Measurements from ENCODE around the gene NRXN3.

DNA sequence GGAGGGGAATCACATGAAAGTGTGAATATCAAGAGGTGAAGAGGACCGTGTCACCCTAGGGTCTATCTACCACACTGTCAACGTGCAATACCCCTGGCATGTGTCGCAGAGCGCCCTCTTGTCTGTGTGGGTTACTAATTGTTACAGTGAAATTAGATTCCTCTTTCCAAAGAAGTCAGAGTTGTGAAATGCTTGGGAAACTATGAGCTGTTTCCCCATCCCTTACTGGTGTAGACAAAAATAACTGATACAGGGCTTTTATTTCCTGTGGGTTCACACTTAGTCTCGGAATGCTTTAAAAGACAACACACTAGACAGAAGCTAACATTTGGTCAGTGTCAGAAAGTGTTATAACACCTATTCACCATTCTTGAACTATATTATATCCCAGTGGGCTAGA, 597.3 kb downstream of the NRXN3 start:
- TF ChIP-seq, protein P1, sequence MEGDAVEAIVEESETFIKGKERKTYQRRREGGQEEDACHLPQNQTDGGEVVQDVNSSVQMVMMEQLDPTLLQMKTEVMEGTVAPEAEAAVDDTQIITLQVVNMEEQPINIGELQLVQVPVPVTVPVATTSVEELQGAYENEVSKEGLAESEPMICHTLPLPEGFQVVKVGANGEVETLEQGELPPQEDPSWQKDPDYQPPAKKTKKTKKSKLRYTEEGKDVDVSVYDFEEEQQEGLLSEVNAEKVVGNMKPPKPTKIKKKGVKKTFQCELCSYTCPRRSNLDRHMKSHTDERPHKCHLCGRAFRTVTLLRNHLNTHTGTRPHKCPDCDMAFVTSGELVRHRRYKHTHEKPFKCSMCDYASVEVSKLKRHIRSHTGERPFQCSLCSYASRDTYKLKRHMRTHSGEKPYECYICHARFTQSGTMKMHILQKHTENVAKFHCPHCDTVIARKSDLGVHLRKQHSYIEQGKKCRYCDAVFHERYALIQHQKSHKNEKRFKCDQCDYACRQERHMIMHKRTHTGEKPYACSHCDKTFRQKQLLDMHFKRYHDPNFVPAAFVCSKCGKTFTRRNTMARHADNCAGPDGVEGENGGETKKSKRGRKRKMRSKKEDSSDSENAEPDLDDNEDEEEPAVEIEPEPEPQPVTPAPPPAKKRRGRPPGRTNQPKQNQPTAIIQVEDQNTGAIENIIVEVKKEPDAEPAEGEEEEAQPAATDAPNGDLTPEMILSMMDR (IDR thresholded peaks at IDR 0.05): no peak
- no peak for TF ChIP-seq POLR2A (IDR thresholded peaks at IDR 0.05)

Data from heart left ventricle (tissue), 13 donors.